HepG2 (cell line): ENCODE data around the gene SLC22A23. TPM values are rescaled to one million over a fixed set of nuclear protein-coding genes. Genes with fewer than 3 reads are reported as not detected.

ENCODE experiments used
- ARID5B ChIP-seq: IDR thresholded peaks from 2 replicates; pipeline ENCODE4 v1.4.0; 2020; ENCODE audit warnings: mild to moderate bottlenecking, missing genetic modification reagents
- FOXJ3 ChIP-seq: sonication (generic); formaldehyde crosslinking; IDR thresholded peaks from 2 replicates; pipeline ENCODE4 v1.4.0; 2020; ENCODE audit warnings: missing genetic modification reagents, mild to moderate bottlenecking, borderline replicate concordance
- FOXK2 ChIP-seq: fragments of 450-650 bp; IDR thresholded peaks from 2 replicates; pipeline ENCODE4 v1.6.1; 2016
- HIVEP1 ChIP-seq: sonication (generic); formaldehyde crosslinking; IDR thresholded peaks from 2 replicates; pipeline ENCODE4 v1.4.0; 2020; ENCODE audit warnings: mild to moderate bottlenecking, missing genetic modification reagents
- KDM5B ChIP-seq: sonication (generic); formaldehyde crosslinking; IDR thresholded peaks from 2 replicates; pipeline ENCODE4 v1.4.0; 2020; ENCODE audit warnings: missing genetic modification reagents, mild to moderate bottlenecking, borderline replicate concordance
- MED8 ChIP-seq: sonication (generic); formaldehyde crosslinking; IDR thresholded peaks from 2 replicates; pipeline ENCODE4 v1.8.1; 2023; ENCODE audit warnings: mild to moderate bottlenecking, missing genetic modification reagents; ENCODE audit not compliant: insufficient replicate concordance
- PHF5A ChIP-seq: IDR thresholded peaks from one replicate; pipeline ENCODE4 v1.6.1; 2018; ENCODE audit warnings: low read depth, missing genetic modification reagents; ENCODE audit not compliant: unreplicated experiment
- RNF2 ChIP-seq: fragments of 450-650 bp; conservative IDR thresholded peaks from 2 replicates; pipeline ENCODE4 v1.6.1; 2016; ENCODE audit warnings: low read depth
- SAFB2 ChIP-seq: sonication (generic); formaldehyde crosslinking; IDR thresholded peaks from 2 replicates; pipeline ENCODE4 v1.5.1; 2020; ENCODE audit warnings: missing genetic modification reagents, low read depth, mild to moderate bottlenecking, borderline replicate concordance
- SPEN ChIP-seq: sonication (generic); formaldehyde crosslinking; IDR thresholded peaks from 2 replicates; pipeline ENCODE4 v1.5.1; 2020; ENCODE audit warnings: low read depth, mild to moderate bottlenecking, missing genetic modification reagents
- ZNF280B ChIP-seq: sonication (generic); formaldehyde crosslinking; IDR thresholded peaks from 2 replicates; pipeline ENCODE4 v1.5.0; 2020; ENCODE audit warnings: missing genetic modification reagents, mild to moderate bottlenecking, borderline replicate concordance
- ZNF296 ChIP-seq: sonication (generic); formaldehyde crosslinking; conservative IDR thresholded peaks from 2 replicates; pipeline ENCODE4 v1.5.0; 2020; ENCODE audit warnings: mild to moderate bottlenecking, missing genetic modification reagents
- ZNF564 ChIP-seq: sonication (generic); formaldehyde crosslinking; IDR thresholded peaks from 2 replicates; pipeline ENCODE4 v1.8.1; 2023; ENCODE audit warnings: mild to moderate bottlenecking, missing genetic modification reagents
- polyA plus RNA-seq, 8 experiments: library from polyadenylated mRNA; depleted of rRNA in 3 of 8; stranded (reverse) in 7 of 8; unstranded in 1 of 8; fragments of >200 nt; fragmentation: Illumina TruSeq in 4 of 8; extraction: Trizol in 4 of 8; gene quantifications; 2 replicates each; pipeline versions ENCODE4 v1.2.1 to v1.2.3, GENCODE V29; 2011 to 2016; ENCODE audit warnings: low read depth in 4 of 8, missing spikeins in 1 of 8, mixed read lengths in 1 of 8; ENCODE audit not compliant: insufficient read depth in 1 of 8
- total RNA-seq, 5 experiments: library from RNA; depleted of rRNA; stranded (reverse); fragments of >200 nt; fragmentation: Illumina TruSeq; extraction: Trizol; gene quantifications; 2 replicates each; pipeline ENCODE4 v1.2.3, GENCODE V29; 2016; ENCODE audit warnings: low read depth in 1 of 5
- TF ChIP-seq, protein P1 (sequence below): sonication (generic); formaldehyde crosslinking; IDR thresholded peaks from 2 replicates; pipeline ENCODE4 v1.4.0; 2020; ENCODE audit warnings: mild to moderate bottlenecking, missing genetic modification reagents
- TF ChIP-seq, protein P2 (sequence below): sonication (generic); formaldehyde crosslinking; IDR thresholded peaks from 2 replicates; pipeline ENCODE4 v1.8.0; 2022; ENCODE audit warnings: mild to moderate bottlenecking, missing genetic modification reagents, moderate library complexity

SLC22A23 gene
- total and polyA plus RNA-seq, 2 of the 13 experiments (the other 11 are each of a cell fraction or from before 2014, with no cell fraction given) = 11.8 to 17.5 TPM

GRCh38 chr6:3360727-3361045 lies 96.2 kb downstream of the SLC22A23 start (continued):
- TF ChIP-seq, protein P1, sequence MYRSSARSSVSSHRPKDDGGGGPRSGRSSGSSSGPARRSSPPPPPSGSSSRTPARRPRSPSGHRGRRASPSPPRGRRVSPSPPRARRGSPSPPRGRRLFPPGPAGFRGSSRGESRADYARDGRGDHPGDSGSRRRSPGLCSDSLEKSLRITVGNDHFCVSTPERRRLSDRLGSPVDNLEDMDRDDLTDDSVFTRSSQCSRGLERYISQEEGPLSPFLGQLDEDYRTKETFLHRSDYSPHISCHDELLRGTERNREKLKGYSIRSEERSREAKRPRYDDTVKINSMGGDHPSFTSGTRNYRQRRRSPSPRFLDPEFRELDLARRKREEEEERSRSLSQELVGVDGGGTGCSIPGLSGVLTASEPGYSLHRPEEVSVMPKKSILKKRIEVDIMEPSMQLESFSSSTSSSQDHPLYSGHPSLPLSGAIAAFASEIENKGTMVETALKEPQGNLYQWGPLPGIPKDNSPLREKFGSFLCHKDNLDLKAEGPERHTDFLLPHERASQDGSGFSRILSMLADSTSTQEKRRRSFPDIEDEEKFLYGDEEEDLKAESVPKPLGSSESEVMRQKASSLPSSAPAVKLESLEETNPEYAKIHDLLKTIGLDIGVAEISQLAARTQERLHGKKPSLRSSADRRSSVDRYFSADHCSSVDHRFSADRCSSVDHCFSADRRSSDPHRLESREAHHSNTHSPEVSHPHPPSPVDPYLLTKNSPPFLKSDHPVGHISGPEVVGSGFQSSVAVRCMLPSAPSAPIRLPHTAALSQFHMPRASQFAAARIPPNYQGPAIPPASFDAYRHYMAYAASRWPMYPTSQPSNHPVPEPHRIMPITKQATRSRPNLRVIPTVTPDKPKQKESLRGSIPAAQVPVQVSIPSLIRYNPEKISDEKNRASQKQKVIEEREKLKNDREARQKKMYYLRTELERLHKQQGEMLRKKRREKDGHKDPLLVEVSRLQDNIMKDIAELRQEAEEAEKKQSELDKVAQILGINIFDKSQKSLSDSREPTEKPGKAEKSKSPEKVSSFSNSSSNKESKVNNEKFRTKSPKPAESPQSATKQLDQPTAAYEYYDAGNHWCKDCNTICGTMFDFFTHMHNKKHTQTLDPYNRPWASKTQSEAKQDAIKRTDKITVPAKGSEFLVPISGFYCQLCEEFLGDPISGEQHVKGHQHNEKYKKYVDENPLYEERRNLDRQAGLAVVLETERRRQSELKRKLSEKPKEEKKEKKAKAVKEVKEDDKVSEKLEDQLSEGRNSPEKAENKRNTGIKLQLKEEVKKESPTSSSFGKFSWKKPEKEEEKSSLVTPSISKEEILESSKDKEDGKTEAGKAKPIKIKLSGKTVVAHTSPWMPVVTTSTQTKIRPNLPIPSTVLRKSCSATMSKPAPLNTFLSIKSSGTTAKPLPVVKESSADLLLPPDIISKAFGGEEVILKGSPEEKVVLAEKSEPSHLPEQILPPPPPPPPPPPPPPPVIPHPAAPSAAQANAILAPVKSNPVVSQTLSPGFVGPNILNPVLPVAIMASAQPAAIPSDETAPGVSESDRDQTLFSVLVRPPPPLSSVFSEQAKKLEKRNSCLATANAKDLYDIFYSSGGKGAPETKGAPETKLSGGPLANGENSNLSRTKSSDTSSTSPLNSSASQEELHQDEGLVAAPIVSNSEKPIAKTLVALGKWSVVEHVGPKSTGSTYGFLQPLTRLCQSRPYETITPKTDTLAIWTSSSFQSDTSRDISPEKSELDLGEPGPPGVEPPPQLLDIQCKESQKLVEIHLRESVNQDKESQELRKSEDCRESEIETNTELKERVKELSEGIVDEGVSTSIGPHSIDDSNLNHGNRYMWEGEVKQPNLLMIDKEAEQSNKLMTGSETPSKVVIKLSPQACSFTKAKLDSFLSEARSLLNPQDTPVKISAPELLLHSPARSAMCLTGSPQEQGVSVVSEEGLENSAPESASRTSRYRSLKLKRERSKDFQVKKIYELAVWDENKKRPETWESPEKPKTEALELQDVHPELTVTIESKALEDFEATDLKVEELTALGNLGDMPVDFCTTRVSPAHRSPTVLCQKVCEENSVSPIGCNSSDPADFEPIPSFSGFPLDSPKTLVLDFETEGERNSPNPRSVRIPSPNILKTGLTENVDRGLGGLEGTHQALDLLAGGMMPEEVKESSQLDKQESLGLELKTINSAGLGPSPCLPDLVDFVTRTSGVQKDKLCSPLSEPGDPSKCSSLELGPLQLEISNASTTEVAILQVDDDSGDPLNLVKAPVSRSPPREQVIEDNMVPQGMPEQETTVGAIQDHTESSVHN (CRISPR knock-in tag) = no peak
- TF ChIP-seq ZNF280B (CRISPR knock-in tag) (no peak), FOXJ3 (CRISPR knock-in tag) (no peak), ARID5B (CRISPR knock-in tag) (no peak), MED8 (CRISPR knock-in tag) (no peak), ZNF296 (CRISPR knock-in tag) (no peak), ZNF564 (CRISPR knock-in tag) (no peak), RNF2 (no peak), HIVEP1 (CRISPR knock-in tag) (no peak), KDM5B (CRISPR knock-in tag) (0 out of 2 replicates have a peak, but pooled peaks have one; percentile 5), PHF5A (CRISPR knock-in tag) (no peak), FOXK2 (no peak), SAFB2 (CRISPR knock-in tag) (no peak), SPEN (CRISPR knock-in tag) (no peak)
- TF ChIP-seq, protein P2, sequence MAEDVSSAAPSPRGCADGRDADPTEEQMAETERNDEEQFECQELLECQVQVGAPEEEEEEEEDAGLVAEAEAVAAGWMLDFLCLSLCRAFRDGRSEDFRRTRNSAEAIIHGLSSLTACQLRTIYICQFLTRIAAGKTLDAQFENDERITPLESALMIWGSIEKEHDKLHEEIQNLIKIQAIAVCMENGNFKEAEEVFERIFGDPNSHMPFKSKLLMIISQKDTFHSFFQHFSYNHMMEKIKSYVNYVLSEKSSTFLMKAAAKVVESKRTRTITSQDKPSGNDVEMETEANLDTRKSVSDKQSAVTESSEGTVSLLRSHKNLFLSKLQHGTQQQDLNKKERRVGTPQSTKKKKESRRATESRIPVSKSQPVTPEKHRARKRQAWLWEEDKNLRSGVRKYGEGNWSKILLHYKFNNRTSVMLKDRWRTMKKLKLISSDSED (CRISPR knock-in tag) = no peak
